Adrenal gland (tissue), 12 donors: ENCODE measurements around the gene LRRC61. TPM values are rescaled to one million over a fixed set of nuclear protein-coding genes. Genes with fewer than 3 reads are reported as not detected.
A peak's percentile ranks its signal among the peaks of the same experiment; 100 is the strongest.

ENCODE experiments used
- DNase-seq, 7 donors: peaks; one replicate each; pipeline ENCODE4 v3.0.0-alpha.2; 2019 to 2020
- H3K27ac ChIP-seq, 5 donors: fragments of 200-600 bp; sonication (generic) in 4 of 5; 1 replicate in 3 of 5; 2 replicates in 2 of 5; pipeline versions ENCODE4 v1.5.1 to v1.8.0; 2016 to 2020; ENCODE audit warnings: mild to moderate bottlenecking in 1 of 5
- H3K27me3 ChIP-seq: fragments of 200-600 bp; 2 replicates; pipeline ENCODE4 v1.8.0; 2021
- H3K36me3 ChIP-seq, 2 donors: fragments of 200-600 bp; replicated peaks in 1 of 2; 1 replicate in 1 of 2; 2 replicates in 1 of 2; pipeline versions ENCODE4 v1.5.1 to v1.8.0; 2018 to 2022
- H3K4me1 ChIP-seq, 2 donors: fragments of 200-600 bp; replicated peaks in 1 of 2; 1 replicate in 1 of 2; 2 replicates in 1 of 2; pipeline versions ENCODE4 v1.5.1 to v1.8.0; 2018 to 2021
- H3K4me3 ChIP-seq, 4 donors: fragments of 200-600 bp; sonication (generic) in 3 of 4; one replicate each; pipeline ENCODE4 v1.5.1; 2016 to 2018
- H3K9me3 ChIP-seq, 3 donors: fragments of 200-600 bp; sonication (generic) in 1 of 3; replicated peaks in 1 of 3; 1 replicate in 2 of 3; 2 replicates in 1 of 3; pipeline versions ENCODE4 v1.5.1 to v1.8.0; 2016 to 2021
- POLR2A ChIP-seq, 2 donors: fragments of 450-650 bp; IDR thresholded peaks; one replicate each; pipeline ENCODE4 v1.6.1; 2017; ENCODE audit warnings: antibody characterized with exemption in 2 of 2, mild to moderate bottlenecking in 2 of 2, moderate library complexity in 1 of 2
- WGBS, 4 donors: extraction: QIAGEN DNeasy Blood & Tissue Kit in 2 of 4; methylation state at CpG; one replicate each; pipeline versions ENCODE4 v1.1.5 to v1.1.7; 2013 to 2017; 5-methylcytosine and 5-hydroxymethylcytosine counted together
- intact Hi-C, 2 donors: fragments of 100-400 bp; cut with DNase I; formaldehyde crosslinking; loops; one replicate each; pipeline versions ENCODE4 v1.14.1 to v1.15.0; 2022 to 2023
- polyA plus RNA-seq, 3 donors: library from polyadenylated mRNA; stranded (reverse); fragments of 200-250 nt in 2 of 3; fragments of 350-450 nt in 1 of 3; fragmentation: Illumina TruSeq in 1 of 3; extraction: RNeasy Lipid Tissue Mini Kit (QIAGEN cat#74804) in 1 of 3; gene quantifications; one replicate each; pipeline ENCODE4 v1.2.3, GENCODE V29; 2013 to 2014
- total RNA-seq, 9 donors: library from RNA; depleted of rRNA in 4 of 9; stranded (reverse); fragments of >200 nt in 4 of 9; fragments of 120-200 nt in 1 of 9; fragmentation: NEBNext Ultra II Directional in 1 of 9; extraction: Animal tissue kit (Norgen Biotek cat#: 25700) in 1 of 9; gene quantifications; one replicate each; pipeline versions ENCODE4 v1.1.0 to v1.2.4, GENCODE V29; 2013 to 2023
- TF ChIP-seq, protein P1 (sequence below), 6 experiments: fragments of 450-650 bp in 4 of 6; fragments of 200-600 bp in 2 of 6; sonication (generic) in 1 of 6; IDR thresholded peaks; 1 replicate in 5 of 6; 2 replicates in 1 of 6; pipeline versions ENCODE4 v1.5.1 to v1.8.0; 2016 to 2021; ENCODE audit warnings: antibody characterized with exemption in 6 of 6, mild to moderate bottlenecking in 2 of 6, moderate library complexity in 1 of 6
- donor health status: healthy with polysubstance abuse.
- donor health status: Bipolar disorder and iron deficiency.
- donor health status: DM: yes; HTN: yes; CAD: no.
- donor health status: DM: no; HTN: no; CAD: no.
- donor health status: DM: no; HTN: no; CAD: no.
- donor health status: DM: yes; HTN: yes; CAD: no.

The LRRC61 gene
- total and polyA plus RNA-seq, 12 donors = 8.6 to 1,435 (median 176) TPM

DNA sequence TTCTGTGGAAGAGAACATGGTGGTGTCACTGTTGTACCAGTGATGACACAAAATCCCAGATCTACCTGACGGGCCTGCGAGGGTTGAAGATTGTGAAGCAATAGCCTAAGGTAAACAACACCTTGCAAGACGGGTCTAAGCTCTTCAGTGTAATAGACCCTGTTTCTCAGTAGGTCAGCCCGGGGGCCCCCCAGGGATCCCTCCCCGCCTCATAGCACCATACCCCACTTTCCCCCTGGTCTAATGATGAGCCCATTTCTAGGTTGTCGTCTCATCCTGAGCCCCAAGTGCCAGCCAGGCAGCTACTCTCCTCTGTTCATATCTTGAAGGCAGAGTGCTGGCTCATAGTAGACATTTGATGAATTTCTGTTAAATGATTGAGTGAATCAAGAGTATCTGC is 2.7 kb downstream of the LRRC61 start:
- intact Hi-C loops = no loop called here
- no peaks in the 10 kb centered on the region for H3K27me3 ChIP-seq
- no peak overlapping the region for H3K4me3 ChIP-seq
- H3K4me1 ChIP-seq = peaks cover 19 to 47% of the 10 kb centered on the region in 2 donors
- H3K36me3 ChIP-seq = peaks cover 0 to 38% of the 10 kb centered on the region in 2 donors
- TF ChIP-seq, protein P1, sequence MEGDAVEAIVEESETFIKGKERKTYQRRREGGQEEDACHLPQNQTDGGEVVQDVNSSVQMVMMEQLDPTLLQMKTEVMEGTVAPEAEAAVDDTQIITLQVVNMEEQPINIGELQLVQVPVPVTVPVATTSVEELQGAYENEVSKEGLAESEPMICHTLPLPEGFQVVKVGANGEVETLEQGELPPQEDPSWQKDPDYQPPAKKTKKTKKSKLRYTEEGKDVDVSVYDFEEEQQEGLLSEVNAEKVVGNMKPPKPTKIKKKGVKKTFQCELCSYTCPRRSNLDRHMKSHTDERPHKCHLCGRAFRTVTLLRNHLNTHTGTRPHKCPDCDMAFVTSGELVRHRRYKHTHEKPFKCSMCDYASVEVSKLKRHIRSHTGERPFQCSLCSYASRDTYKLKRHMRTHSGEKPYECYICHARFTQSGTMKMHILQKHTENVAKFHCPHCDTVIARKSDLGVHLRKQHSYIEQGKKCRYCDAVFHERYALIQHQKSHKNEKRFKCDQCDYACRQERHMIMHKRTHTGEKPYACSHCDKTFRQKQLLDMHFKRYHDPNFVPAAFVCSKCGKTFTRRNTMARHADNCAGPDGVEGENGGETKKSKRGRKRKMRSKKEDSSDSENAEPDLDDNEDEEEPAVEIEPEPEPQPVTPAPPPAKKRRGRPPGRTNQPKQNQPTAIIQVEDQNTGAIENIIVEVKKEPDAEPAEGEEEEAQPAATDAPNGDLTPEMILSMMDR (IDR thresholded peaks at IDR 0.05) = no peak
- TF ChIP-seq POLR2A (IDR thresholded peaks at IDR 0.05) = no peak
- H3K9me3 ChIP-seq = no peaks in the 10 kb centered on the region
- WGBS, 4 donors = 88 to 97% (median 96%) methylated on average over 3 to 6 of the region's 6 CpGs
- H3K27ac ChIP-seq = peak overlapping the region in 3 of 5 donors; percentile 90 to 97 (median 96)
- DNase-seq = no peak

DNA sequence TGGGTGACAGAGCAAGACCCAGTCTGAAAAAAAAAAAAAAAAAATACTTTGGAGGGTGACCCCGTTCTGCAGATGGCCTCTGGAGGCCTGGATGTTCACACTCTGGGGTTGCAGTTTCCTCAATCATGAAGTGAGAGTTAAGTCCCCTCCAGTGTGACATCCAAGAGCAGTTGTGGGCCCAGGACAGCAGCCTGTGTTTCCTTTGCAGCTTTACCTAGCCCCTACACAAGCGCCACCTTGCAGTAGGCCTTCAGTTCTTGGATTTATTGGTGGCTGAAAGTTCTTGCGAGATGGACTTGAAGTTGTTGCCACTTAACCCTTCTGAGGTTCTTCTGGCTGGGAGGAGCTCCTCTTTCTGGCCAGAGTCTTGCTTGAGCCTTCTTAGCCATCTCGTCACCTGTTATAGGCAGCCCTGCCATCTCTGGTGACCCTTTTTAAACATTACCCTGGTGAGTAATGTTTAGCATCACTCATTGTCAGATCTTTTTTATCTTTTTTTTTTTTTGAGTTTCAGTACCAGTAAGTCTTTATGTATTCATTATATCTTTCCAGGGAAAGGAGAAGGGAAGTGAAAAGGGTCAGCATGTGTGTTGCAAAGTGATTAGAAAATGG is 3.6 kb downstream of the LRRC61 start:
- no peaks in the 10 kb centered on the region for H3K9me3 ChIP-seq
- peak in 1 of 2 donors; percentile 4 for TF ChIP-seq POLR2A (IDR thresholded peaks at IDR 0.05)
- TF ChIP-seq, protein P1 (IDR thresholded peaks at IDR 0.05) = no peak
- H3K36me3 ChIP-seq = peaks cover 0 to 38% of the 10 kb centered on the region in 2 donors
- no peaks in the 10 kb centered on the region for H3K27me3 ChIP-seq
- 79 to 91% (median 85%) methylated on average over 4 of the region's 4 CpGs for WGBS, 4 donors
- peaks cover 14 to 38% of the 10 kb centered on the region in 2 donors for H3K4me1 ChIP-seq
- peak in 2 of 7 donors; percentile 10 to 29 for DNase-seq
- H3K27ac ChIP-seq = peak overlapping the region in 2 of 5 donors; percentile 13 to 90
- intact Hi-C loops = no loop called here
- H3K4me3 ChIP-seq = no peak overlapping the region

DNA sequence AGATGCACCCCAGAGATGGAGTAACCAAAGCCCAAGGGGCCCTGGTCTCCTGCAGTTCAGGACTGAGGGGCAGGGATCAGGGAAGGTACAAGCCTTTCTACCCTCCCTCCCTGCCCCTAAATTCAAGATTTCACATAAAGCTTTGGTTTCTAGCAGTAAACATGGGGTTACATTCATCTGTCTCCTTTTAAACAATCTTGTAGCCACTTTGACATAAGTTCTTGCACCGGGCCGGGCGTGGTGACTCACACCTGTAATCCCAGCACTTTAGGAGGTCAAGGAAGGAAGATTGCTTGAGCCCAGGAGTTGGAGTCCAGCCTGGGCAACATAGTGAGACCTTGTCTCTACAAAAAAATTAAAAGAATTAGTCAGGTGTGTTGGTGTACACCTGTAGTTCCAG is 4.2 kb downstream of the LRRC61 start:
- Histone ChIP-seq H3K27me3 (no peaks in the 10 kb centered on the region), H3K4me3 (no peak overlapping the region), H3K36me3 (peaks cover 0 to 43% of the 10 kb centered on the region in 2 donors), H3K4me1 (peaks cover 8 to 33% of the 10 kb centered on the region in 2 donors), H3K9me3 (no peaks in the 10 kb centered on the region), H3K27ac (peak overlapping the region in 1 of 5 donors; percentile 13)
- TF ChIP-seq, protein P1 (IDR thresholded peaks at IDR 0.05) = no peak
- no peak for TF ChIP-seq POLR2A (IDR thresholded peaks at IDR 0.05)
- WGBS, 4 donors = 52 to 74% (median 57%) methylated on average over 3 of the region's 3 CpGs
- intact Hi-C loops = no loop called here
- DNase-seq = peak in 2 of 7 donors; percentile 8 to 48

GRCh38 chr7:150329331-150330120 is 6.4 kb downstream of the LRRC61 start:
- Histone ChIP-seq H3K27me3 (no peaks in the 10 kb centered on the region), H3K4me1 (peaks cover 0 to 25% of the 10 kb centered on the region in 2 donors), H3K9me3 (no peaks in the 10 kb centered on the region), H3K36me3 (peaks cover 0 to 50% of the 10 kb centered on the region in 2 donors), H3K4me3 (no peak overlapping the region), H3K27ac (no peak overlapping the region)
- 83 to 93% (median 87%) methylated on average over 16 to 22 of the region's 22 CpGs for WGBS, 4 donors
- DNase-seq = peak in 1 of 7 donors; percentile 42
- intact Hi-C loops = no loop called here
- TF ChIP-seq, protein P1 (IDR thresholded peaks at IDR 0.05) = no peak
- peak in 1 of 2 donors; percentile 17 for TF ChIP-seq POLR2A (IDR thresholded peaks at IDR 0.05)
